Measurements from ENCODE around the gene EN1.

- TF ChIP-seq SP1 (IDR thresholded peaks at IDR 0.05), result no peak
- no peak for TF ChIP-seq FOXM1 (IDR thresholded peaks at IDR 0.05; ENCODE audit: borderline replicate concordance)
- TF ChIP-seq TARDBP (IDR thresholded peaks at IDR 0.05), result no peak
- no peak for TF ChIP-seq ZNF384 (IDR thresholded peaks at IDR 0.05)
- no peak for TF ChIP-seq NFRKB (IDR thresholded peaks at IDR 0.05)
- TF ChIP-seq BHLHE40 (IDR thresholded peaks at IDR 0.05; ENCODE audit: borderline replicate concordance), result no peak
Observed at GRCh38 chr2:118815314-118815713, 32.1 kb downstream of the EN1 start.
